GM12891 (cell line): ENCODE results near the gene WNT3.

Experiments
- DNase-seq: peaks from one replicate; pipeline ENCODE4 v3.0.0; 2011; ENCODE audit warnings: low spot score; ENCODE audit not compliant: insufficient read length
- FAIRE-seq: peaks from 2 replicates; lab custom pipeline; 2011; peaks lifted over from hg19 to GRCh38; lab: Jason Lieb, UNC
- PAX5 ChIP-seq: IDR thresholded peaks from 2 replicates; pipeline ENCODE4 v1.6.1; 2011; ENCODE audit warnings: low read length, moderate library complexity, mild to moderate bottlenecking; ENCODE audit not compliant: insufficient read depth, severe bottlenecking
- POLR2A ChIP-seq: IDR thresholded peaks from 2 replicates; pipeline ENCODE4 v1.6.1; 2011; ENCODE audit warnings: low read depth, low read length, control low read depth
- POLR2AphosphoS5 ChIP-seq: IDR thresholded peaks from 2 replicates; pipeline ENCODE4 v1.6.1; 2011; ENCODE audit warnings: low read depth, low read length, control low read depth
- POU2F2 ChIP-seq: IDR thresholded peaks from 2 replicates; pipeline ENCODE4 v1.6.1; 2011; ENCODE audit warnings: low read depth, mild to moderate bottlenecking, control low read depth, low read length, moderate library complexity
- SPI1 ChIP-seq: IDR thresholded peaks from 2 replicates; pipeline ENCODE4 v1.6.1; 2011; ENCODE audit warnings: low read depth, low read length, control low read depth
- TAF1 ChIP-seq: IDR thresholded peaks from 2 replicates; pipeline ENCODE4 v1.6.1; 2011; ENCODE audit warnings: low read depth, low read length, control low read depth

WNT3 gene

DNA sequence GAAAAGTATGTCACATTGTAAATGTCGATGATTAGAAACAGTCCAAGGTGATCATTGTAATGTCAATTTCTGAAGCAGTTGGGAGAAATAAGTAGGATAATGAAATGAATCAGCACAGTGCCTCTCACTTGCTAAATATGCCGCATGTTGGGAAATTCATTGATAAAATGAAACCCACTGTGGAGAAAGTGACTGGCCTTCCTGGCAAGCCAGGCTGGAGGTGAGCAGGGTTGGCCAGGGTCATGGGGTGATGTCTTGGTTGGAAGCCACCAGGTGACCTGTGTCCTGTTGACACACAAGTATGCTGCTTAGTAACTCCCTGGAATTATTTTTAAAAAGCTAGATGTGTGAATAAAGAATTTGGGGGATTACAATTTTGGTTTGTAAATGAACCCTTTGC is 18.0 kb upstream of the WNT3 start:
- TF ChIP-seq POLR2A: no peak
- TF ChIP-seq TAF1: no peak
- TF ChIP-seq POLR2AphosphoS5: no peak
- TF ChIP-seq PAX5: no peak
- TF ChIP-seq POU2F2: no peak
- no peak for TF ChIP-seq SPI1
- no peak for DNase-seq
- no peak for FAIRE-seq

GRCh38 chr17:46834846-46835245 is 16.4 kb upstream of the WNT3 start:
- TF ChIP-seq POLR2AphosphoS5: no peak
- no peak for TF ChIP-seq SPI1
- TF ChIP-seq PAX5: no peak
- TF ChIP-seq POLR2A: no peak
- no peak for TF ChIP-seq POU2F2
- TF ChIP-seq TAF1: no peak
- FAIRE-seq: no peak
- no peak for DNase-seq

DNA sequence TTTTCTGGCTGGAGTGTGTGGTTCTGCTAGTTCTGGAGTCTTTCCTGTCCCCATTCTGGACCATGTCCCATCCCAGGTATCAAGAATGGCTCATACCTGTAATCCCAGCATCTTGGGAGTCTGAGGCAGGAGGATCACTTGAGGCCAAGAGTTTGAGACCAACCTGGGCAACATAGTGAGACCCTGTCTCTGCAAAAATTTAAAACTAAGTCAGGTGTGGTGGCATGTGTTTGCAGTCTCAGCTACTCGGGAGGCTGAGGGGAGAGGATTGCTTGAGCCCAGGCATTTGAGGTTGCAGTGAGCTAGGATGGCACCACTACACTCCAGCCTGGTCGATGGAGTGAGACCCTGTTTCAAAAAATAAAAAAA is 15.3 kb upstream of the WNT3 start:
- DNase-seq: no peak
- TF ChIP-seq POLR2AphosphoS5: no peak
- no peak for TF ChIP-seq PAX5
- no peak for TF ChIP-seq POU2F2
- no peak for TF ChIP-seq SPI1
- no peak for TF ChIP-seq TAF1
- no peak for TF ChIP-seq POLR2A
- FAIRE-seq: no peak

DNA sequence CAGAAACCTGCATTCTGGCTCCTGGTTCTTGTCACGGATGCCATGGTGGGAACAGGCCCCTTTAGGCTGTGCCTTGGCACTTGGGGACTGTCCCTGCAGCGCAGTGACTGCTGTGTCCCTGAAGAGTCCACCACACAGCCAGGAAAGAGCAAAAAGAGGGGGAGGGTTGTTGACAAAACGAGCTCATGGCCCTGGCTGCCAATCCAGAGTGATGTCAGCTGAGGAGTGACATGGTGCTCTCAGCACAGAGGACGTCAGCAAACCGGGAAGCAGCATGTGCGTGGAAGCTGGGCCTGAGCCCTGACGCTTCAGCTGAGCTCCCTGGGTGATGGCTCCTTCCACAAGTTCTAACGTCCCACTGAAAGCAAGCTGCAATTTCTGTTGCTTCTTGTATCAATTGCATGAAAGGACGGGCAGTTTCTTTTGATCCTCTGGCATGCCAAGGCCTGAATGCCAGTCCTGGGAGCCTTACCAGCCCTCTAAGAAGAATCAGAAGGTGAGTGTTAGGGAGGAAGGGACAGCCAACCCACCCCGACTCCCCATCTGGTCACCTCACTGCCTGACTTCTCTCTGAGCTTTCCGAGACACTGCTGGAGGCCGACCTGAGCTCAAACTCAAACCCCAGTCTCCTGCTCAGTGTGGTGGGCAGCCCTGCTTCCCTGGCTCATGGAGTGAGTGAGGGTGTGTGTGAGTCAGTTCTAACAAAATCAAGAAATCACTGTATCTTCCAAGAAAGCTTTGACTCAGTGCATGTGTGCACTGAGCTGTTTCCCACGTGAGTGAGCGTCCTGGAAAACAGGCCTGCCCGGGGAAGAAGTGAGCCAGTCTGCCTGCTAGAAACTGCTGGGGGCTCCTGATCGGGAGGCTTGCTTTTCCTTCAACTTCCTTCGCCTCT is 14.7 kb upstream of the WNT3 start:
- no peak for TF ChIP-seq POU2F2
- TF ChIP-seq SPI1: no peak
- TF ChIP-seq POLR2AphosphoS5: no peak
- TF ChIP-seq PAX5: no peak
- TF ChIP-seq TAF1: no peak
- DNase-seq (no peak), FAIRE-seq (no peak)

GRCh38 chr17:46832331-46832821 is 13.9 kb upstream of the WNT3 start:
- FAIRE-seq: no peak
- no peak for DNase-seq
- no peak for TF ChIP-seq POU2F2
- TF ChIP-seq PAX5: no peak
- no peak for TF ChIP-seq SPI1
- no peak for TF ChIP-seq TAF1
- no peak for TF ChIP-seq POLR2AphosphoS5
- no peak for TF ChIP-seq POLR2A

DNA sequence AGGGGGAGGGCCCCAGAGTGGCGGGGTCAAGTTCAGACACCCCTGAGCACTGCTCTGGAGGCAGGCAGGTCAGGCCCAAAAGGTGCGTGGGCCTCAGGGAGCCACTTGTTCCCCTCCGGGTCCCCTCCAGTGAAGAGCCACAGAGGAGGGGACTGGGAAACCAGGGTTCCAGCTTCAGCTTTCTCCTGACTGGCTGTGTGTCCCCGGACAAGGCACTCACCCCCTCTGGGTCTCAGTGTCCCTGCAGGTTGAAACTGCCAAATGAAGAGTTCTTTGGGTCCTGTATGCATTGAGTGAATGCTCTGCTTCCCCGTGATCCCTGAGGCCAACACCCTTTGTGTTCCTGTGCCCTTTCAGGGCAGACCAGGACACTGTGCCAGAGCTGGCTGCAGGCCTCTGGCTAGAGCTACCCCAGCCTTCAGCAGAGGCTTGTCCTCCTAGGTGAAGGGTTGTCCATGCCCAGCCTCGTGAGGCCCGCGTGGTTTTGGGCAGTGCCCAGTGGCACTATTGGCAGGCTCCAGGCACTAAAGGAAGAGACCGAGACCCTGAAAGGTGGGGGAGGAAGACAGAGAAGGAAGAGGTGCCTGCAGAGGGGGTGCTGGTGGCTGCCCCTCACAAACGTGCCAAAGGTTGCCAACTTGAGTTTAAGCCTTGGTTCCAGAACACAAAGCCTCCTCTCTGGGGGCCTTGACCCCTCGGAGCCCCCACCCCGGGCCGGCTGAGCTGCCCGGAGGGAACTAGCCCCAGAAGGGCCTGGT is 13.3 kb upstream of the WNT3 start:
- no peak for FAIRE-seq
- no peak for DNase-seq
- TF ChIP-seq POU2F2: no peak
- TF ChIP-seq POLR2A: no peak
- no peak for TF ChIP-seq SPI1
- no peak for TF ChIP-seq PAX5
- no peak for TF ChIP-seq TAF1
- TF ChIP-seq POLR2AphosphoS5: no peak

DNA sequence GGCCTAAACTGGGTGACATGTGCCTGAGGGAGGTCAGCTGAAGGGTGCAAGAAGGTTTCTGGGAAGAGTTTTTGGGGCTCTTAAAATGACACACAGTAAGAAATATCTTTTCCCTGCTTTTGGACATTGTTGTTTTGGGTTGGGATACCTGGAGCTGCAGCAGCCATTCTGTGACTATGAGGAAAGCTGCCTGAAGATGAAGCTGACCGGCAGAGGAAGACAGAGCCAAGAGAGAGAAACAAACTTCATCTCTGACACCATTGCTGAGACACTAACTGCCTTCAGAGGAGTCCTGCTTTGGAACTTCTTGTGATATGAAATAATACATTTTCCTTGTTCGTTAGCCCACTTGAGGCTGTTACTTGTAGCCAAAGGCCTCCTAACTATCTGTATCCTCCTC is 8.8 kb upstream of the WNT3 start:
- TF ChIP-seq POLR2AphosphoS5: no peak
- TF ChIP-seq POU2F2: no peak
- no peak for TF ChIP-seq POLR2A
- TF ChIP-seq SPI1: no peak
- TF ChIP-seq PAX5: no peak
- no peak for TF ChIP-seq TAF1
- no peak for FAIRE-seq
- DNase-seq: no peak

- DNase-seq: no peak
- no peak for FAIRE-seq
- no peak for TF ChIP-seq SPI1
Measured at GRCh38 chr17:46826116-46826515, 7.6 kb upstream of the WNT3 start.

GRCh38 chr17:46823657-46824056 is 5.2 kb upstream of the WNT3 start:
- no peak for DNase-seq
- TF ChIP-seq POLR2A (no peak), POLR2AphosphoS5 (no peak)
- FAIRE-seq: no peak

DNA sequence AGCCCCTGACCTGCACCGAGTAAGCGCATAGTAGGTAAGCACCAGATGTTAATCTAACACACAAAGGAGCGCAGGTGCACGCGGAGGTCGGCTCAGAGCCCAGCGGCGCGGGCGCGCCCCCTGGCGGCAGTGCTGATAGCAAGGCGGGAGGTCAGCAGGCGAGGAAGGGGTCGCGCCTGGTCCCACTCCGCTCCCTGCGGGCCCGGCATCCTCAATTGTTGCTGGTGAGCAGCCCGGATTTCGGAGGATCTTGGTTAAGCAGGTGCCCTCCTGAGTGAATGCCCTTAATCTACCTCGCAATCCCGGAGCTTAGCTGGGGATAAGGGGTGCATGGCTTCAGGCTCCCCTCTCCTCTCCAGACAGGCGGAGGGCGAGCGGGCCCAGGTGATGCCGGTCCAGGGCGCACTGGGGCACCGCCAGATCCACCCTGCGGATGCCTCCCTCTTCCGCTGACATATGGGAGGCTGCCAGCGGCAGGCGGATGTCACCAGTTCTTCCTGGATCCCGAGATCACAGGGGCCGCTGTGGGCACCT is 4.0 kb upstream of the WNT3 start:
- TF ChIP-seq SPI1 (no peak), PAX5 (no peak), TAF1 (no peak), POLR2AphosphoS5 (no peak), POLR2A (no peak), POU2F2 (no peak)
- FAIRE-seq (no peak), DNase-seq (no peak)
